ENCODE results near the gene IL10RB.

- TF ChIP-seq CTCF (IDR thresholded peaks at IDR 0.05) (no peak), POLR2A (IDR thresholded peaks at IDR 0.05) (no peak)
Measured at GRCh38 chr21:33283203-33283602, 17.0 kb downstream of the IL10RB start.

All from body of pancreas (tissue), 4 donors.